Fibroblast of mammary gland (primary cell): Measurements from ENCODE around the gene IL3.

Source experiments
- DNase-seq: peaks from one replicate; pipeline ENCODE4 v3.0.0-alpha.2; 2010; ENCODE audit warnings: low read depth
- H3K4me3 ChIP-seq: 2 replicates; pipeline ENCODE4 v1.5.1; 2011; ENCODE audit warnings: low read depth, mild to moderate bottlenecking, low read length, moderate library complexity; ENCODE audit not compliant: control insufficient read depth
- TF ChIP-seq, protein P1 (sequence below): conservative IDR thresholded peaks from 2 replicates; pipeline ENCODE4 v1.5.1; 2011; ENCODE audit warnings: low read depth, low read length, inconsistent platforms; ENCODE audit not compliant: control insufficient read depth, insufficient read depth

The IL3 gene

GRCh38 chr5:132025403-132025971, 35.0 kb upstream of the IL3 start:
- H3K4me3 ChIP-seq, result no peak overlapping the region
- no peak for DNase-seq
- TF ChIP-seq, protein P1, sequence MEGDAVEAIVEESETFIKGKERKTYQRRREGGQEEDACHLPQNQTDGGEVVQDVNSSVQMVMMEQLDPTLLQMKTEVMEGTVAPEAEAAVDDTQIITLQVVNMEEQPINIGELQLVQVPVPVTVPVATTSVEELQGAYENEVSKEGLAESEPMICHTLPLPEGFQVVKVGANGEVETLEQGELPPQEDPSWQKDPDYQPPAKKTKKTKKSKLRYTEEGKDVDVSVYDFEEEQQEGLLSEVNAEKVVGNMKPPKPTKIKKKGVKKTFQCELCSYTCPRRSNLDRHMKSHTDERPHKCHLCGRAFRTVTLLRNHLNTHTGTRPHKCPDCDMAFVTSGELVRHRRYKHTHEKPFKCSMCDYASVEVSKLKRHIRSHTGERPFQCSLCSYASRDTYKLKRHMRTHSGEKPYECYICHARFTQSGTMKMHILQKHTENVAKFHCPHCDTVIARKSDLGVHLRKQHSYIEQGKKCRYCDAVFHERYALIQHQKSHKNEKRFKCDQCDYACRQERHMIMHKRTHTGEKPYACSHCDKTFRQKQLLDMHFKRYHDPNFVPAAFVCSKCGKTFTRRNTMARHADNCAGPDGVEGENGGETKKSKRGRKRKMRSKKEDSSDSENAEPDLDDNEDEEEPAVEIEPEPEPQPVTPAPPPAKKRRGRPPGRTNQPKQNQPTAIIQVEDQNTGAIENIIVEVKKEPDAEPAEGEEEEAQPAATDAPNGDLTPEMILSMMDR, result no peak

DNA sequence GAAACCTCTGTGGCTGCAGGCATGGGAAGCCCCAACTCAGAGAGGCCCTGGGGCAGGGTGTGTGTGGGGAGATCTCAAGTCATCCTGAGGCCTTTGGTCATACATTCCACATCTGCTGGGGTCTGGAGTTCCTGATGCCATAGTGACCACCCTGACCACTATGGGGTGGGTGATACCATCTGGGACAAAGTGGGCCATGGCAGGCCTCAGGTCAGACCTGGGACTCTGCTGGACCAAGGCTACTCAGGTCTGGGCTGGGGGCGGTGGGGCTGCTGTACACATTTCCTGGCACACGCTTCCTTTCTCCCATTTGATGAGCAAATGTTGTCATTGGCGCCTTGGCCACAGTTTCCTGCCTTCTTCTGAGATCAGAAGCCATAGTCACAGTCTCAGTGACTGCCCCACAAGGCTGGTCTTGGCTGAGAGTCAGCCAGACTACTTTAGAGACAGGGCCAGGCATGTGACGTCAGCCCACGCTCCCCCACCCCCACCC, 33.9 kb upstream of the IL3 start:
- TF ChIP-seq, protein P1, result no peak
- H3K4me3 ChIP-seq, result no peak overlapping the region
- no peak for DNase-seq

DNA sequence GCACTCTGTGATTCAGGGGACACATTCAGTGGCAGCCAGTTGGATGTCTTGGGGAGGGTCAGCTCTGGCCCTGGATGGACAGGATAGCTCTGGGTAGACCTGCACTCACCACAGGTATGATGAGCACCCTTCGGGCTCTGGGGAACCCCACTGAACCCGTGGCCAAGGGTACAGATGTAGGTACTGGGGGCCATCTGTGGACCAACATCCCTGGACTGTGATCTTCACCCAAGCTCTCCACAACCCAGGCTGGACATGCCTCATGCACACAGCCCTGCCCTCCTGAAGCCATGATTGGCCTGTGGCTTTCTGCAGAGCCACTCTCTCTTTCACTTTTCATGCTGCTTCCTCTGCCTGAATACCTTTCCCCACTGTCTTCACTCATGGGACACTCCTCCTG, 33.4 kb upstream of the IL3 start:
- DNase-seq, result no peak
- TF ChIP-seq, protein P1, result no peak
- H3K4me3 ChIP-seq, result no peak overlapping the region

DNA sequence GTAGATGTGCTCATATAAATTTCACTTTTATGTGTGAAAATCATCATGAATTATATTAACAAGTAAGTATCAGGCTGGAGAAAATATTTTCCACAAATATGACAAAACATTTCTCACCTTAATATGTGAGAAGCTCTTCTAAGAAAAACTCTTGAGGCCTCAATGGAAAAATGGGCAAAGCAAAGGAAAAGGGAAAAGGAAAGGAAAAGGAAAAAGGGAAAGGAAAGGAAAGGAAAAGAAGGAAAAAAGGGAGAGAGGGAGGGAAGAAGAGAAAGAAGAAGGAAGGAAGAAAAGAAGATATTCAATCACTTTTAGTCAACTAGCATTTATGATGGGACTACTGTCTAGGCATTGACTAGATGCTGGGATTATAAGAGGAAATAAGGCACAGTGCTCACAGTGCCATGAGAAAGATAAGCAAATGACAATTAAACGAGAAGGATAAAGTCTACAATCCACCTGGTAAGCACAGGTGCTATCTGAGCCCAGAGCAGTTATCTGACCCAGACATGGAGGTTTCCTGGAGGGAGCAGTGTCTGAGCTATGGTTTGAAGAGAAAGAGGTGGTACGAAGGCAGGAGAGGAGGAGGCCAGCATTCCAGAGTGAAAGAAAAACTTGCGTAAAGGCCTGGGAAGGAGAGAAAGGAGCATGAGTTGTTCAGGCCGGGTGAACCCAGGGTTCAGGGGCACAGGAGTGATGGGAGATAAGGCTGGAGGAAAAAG, 30.7 kb upstream of the IL3 start:
- no peak for DNase-seq
- TF ChIP-seq, protein P1, result no peak
- no peak overlapping the region for H3K4me3 ChIP-seq

GRCh38 chr5:132030610-132031009, 29.8 kb upstream of the IL3 start:
- no peak for DNase-seq

GRCh38 chr5:132032196-132032595, 28.3 kb upstream of the IL3 start:
- no peak overlapping the region for H3K4me3 ChIP-seq
- TF ChIP-seq, protein P1, result no peak

More at GRCh38 chr5:132030610-132031009, 29.8 kb upstream of the IL3 start:
- H3K4me3 ChIP-seq, result no peak overlapping the region
- TF ChIP-seq, protein P1, result no peak

More at GRCh38 chr5:132032196-132032595, 28.3 kb upstream of the IL3 start:
- no peak for DNase-seq
